Iris pigment epithelial cell (primary cell): ENCODE results near the gene WWC1.
A peak's percentile ranks its signal among the peaks of the same experiment; 100 is the strongest.
"Not testable (repeated sequence)": the region's sequence is repeated elsewhere in the genome, so short reads cannot be mapped to it uniquely, and the experiment has no call there.

ENCODE experiments used
- DNase-seq: peaks from one replicate; pipeline ENCODE4 v3.0.0-alpha.2; 2011; ENCODE audit warnings: low read depth

WWC1 gene

DNA sequence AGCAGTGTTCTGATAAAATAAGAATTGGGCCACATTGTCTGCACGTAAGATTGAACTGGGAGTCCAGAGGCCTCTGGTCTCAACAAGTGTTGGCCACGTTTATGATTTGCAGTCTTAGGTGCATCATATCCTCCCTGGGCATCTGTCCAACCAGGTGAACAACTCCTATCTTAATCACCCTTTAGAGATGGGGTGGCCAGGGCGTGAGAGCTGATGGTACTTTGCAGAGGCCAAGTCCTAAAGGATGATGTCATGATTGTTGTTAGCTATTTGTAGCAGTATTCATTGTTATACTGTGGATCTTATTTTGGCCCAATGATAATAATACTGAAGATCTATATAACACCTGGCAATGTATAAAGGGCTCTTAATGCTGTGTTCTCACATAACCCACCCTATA is 121.6 kb downstream of the WWC1 start:
- no peak for DNase-seq

DNA sequence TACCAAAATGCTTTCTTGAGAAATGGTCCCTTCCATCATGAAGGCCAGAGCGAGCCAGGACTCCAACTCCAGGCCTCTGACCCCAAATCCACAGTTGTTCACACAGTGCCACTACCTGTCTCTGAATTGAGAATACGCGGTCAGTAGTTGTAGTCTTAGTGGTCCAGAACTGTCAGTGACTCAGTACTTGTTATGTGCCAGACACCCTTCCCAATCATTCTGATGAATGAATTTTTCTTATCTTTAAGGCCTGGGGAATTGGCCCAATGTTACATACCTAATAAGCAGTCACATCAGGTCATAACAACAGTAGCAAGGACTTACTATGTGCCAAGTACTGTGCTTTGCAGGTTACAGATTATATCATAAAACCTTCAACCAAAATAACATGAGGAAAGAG is 122.2 kb downstream of the WWC1 start:
- DNase-seq: no peak

DNA sequence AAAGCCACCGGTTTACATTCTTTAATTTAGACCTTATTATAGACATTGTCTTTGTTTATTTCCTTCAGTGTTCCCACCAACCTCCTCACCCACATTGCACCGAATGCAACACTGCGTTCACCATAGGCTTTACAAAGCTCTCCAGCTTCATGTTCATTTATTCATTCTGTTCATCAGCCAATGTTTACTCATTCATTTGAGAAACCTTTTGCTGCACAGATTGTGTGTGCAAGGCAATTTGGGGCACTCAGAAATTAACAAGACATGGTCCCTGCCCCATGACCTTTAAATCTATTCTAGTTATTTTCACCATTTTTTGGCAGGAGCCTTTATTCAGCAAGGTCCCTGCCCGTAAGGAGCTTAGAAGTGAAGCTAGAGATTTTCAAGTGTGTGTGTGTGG is 124.0 kb downstream of the WWC1 start:
- DNase-seq: no peak

- no peak for DNase-seq
Measured at GRCh38 chr5:168415971-168416370, 124.5 kb downstream of the WWC1 start.

GRCh38 chr5:168417731-168418429 is 126.4 kb downstream of the WWC1 start:
- DNase-seq: peak; percentile 23

GRCh38 chr5:168420461-168420860 is 129.0 kb downstream of the WWC1 start:
- DNase-seq: no peak

- no peak for DNase-seq
Measured at GRCh38 chr5:168422431-168422830, 131.0 kb downstream of the WWC1 start.

GRCh38 chr5:168423478-168423877 is 132.0 kb downstream of the WWC1 start:
- no peak for DNase-seq

DNA sequence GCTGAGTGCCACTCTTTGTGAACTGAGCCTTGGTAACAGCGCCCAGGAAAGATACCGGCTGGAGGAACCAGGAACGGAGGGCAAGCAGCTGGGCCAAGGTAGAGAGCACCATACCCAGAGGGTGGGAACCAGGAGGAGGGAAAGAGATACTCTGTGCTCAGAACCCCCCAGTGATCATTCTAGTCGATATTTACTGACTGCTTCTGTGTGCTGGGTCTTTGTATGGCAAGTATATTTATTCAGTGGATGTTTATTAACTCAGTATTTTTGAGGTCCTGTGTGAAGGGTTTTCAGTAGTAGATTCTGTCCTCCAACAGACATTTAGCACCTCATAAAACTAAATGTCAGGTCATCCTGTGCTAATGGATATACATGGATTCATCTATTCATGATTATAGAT is 132.5 kb downstream of the WWC1 start:
- DNase-seq: no peak

GRCh38 chr5:168424594-168425323 is 133.3 kb downstream of the WWC1 start:
- peak; percentile 37 for DNase-seq

GRCh38 chr5:168426007-168426863 is 134.8 kb downstream of the WWC1 start:
- no peak for DNase-seq

DNA sequence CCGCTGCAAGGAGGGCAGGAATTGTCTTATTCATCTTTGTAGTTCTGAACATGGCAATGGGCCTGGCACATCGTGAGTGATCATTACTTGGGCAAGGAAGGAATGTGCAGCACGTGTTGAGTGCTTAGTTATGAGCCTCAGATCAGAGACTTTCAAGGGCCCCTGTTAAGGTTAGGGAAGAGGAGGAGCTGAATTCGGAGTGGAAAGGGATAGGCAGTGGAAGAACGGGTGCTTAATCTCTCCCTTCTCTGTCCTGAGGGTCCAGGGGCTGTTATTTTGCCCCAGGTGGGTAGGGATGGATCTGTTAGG is 135.4 kb downstream of the WWC1 start:
- DNase-seq: no peak

DNA sequence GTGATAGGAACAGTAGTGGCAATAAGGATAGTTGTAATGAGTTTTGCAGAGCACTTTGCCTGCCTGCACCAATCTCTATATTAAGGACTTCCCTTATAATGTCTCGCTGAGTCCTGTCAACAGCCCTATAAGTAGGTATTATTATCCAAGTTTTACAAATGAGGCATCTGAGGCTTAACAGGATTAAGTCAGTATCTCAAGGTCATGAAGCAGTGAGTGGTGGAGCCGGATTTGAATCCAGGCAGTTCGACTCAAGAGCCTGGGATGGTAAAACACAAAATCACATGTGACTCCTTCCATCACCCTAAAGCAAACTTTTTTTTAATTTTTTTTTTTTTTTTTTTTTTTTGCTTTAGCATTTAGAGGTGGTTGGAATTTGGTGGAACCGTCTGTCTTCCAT is 135.8 kb downstream of the WWC1 start:
- DNase-seq: no peak

DNA sequence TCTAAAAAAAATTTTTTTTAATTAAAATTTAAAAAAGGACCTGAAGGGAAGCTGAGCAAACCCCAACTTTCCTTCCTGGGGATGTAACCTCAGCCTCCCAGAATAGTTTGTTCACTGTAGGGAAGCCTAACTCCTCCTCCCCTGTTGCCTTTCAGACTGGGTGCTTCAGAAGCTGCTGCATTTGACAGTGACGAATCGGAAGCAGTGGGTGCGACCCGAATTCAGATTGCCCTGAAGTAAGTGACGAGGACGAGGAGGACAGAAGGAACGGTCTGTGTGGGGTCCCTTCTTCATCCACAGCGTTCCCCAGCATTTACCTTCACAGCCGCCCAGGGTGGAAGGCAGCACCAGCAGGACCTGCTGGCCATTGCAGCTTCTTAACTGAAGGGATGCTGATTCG is 137.1 kb downstream of the WWC1 start:
- no peak for DNase-seq

DNA sequence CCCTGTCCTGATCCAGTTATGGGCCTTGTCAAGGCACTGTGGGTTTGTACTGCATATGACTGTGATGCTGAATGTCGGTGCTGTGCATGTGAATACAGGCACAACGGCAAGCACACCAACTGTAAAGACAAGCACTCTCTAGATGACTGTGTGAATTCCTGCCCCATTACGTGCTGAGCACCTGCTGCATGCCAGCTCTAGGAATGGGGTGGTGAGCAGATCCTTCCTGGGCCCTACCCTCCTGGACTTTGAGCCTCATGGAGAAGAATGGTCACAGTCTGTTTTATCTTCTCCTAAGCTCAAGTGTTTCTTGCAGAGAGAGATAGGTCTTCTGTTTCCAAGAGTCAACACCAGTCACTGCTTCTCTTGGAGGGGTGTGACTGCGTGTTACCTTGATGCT is 138.9 kb downstream of the WWC1 start:
- no peak for DNase-seq

GRCh38 chr5:168432903-168433302 is 141.5 kb downstream of the WWC1 start:
- no peak for DNase-seq

DNA sequence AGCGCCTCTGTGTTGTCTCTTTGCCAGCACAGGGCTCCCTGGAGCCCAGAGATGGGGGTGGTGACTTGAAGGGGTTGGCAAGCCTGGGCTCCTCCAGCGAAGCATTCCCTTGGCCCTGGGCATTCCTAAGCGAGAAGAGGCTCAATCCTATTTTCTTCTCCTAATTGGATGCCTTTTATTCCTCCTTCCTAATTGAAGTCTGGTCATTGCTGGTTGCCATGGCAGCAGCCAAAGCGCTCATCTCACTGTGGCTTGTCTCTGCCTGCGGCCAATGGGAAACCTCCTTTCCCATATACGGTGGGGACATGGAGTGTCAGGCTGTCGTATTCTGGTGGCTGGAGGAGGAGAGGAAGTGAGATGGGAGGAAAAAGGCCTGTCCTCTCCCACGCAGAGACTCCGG is 142.6 kb downstream of the WWC1 start:
- no peak for DNase-seq

DNA sequence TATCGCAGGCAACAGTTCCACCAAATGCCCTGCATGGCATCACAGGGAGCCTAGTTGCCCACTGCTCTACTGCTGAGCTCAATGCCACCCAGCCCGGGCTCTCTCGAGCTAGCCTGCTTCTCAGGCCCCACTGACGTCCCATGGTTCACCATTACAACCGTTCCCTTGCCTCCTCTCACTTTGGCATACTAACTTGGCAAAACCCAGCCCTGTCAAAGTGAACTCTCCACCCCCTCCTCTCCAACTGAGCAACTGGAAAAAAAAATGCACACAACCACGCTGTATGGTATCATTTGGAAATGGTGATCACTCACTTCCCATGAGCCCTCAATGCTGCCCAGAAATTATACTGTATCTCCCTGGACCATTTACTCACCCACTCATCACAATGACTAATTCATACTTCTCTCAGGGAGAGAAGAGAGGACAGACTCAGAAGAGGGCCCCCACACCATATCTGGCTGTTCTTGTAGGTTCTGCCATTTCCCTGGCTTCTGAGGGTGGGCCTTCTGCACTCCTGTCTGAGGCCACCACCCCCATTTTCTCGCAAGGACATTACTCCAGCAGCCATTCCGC is 143.4 kb downstream of the WWC1 start:
- peak; percentile 41 for DNase-seq

- not testable (repeated sequence) for DNase-seq
Measured at GRCh38 chr5:168435340-168435739, 143.9 kb downstream of the WWC1 start.

GRCh38 chr5:168438349-168438748 is 146.9 kb downstream of the WWC1 start:
- peak; percentile 16 for DNase-seq

GRCh38 chr5:168443533-168443932 is 152.1 kb downstream of the WWC1 start:
- no peak for DNase-seq

- DNase-seq: peak; percentile 41
Measured at GRCh38 chr5:168443950-168444700, 152.7 kb downstream of the WWC1 start.
